NCI-H2029 treated with DMSO at 0.1 percent for 48 hours (cell line): Measurements from ENCODE around the gene DSCAML1.

Experiments used
- DNase-seq: peaks from one replicate; lab custom pipeline; 2025; lab: John Stamatoyannopoulos, UW

DSCAML1 gene

DNA sequence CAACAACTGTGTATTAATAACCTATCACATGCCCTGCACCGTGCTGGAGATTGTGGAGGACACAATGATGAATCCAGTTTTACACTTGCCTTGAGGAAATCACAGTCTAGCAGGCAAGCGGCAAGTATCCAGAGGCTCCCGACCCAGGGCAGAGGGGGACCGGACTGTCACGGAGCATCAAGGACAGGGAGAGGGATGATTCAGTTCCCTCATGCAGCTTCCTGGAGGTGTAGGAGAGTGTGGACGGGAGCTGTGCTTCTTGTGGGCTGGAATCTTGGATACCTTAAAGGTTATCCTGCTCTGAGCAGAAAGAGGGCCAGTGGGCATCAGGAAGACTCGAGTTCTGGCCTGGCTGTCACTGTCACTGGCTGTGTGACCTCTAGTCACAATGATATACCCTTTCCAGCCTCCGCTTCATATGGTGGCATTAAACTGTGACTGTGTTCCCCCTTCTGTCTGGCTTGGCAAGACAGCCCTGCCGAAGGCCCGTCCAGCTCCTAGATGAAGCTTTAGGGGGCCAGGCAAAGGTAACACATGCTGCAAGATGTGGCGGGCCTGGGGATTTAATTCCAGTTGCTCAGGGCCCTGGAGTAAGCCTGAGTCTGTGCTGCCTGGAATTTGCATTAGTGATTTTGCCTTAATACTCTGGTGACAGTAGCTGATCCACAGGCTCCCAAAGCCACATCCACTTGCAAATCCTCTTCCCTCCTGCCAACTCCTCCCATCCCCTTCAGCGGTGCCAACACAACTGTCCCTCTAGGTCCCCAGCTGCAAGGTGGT, 162.8 kb downstream of the DSCAML1 start:
- no peak for DNase-seq

DNA sequence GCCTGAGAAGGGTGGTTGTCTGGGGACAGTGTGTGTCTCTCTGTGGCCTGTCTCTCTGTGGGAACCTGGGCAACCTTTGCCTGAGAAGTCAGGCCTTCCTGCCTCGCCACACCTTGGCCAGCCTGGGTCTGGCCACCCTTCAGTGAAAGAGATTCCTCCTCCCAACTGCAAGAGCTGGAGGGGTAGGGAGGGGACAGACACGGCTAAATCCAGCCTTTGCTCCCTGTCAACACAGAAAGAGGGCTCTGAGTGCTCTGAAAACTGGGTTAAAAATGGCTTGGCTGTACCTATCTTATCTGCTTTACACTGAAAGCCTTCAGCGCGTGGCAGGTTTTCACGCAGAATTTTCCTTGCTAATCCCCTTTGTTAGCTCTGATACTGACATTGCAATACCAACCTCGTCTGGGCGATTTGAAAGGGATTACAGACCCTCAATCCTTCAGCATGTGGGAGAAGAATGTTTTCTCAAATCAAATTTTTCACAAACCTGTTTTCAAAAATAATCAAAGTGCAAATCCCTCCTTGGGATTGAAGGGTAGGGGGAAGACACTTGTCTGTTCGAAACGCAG, 163.7 kb downstream of the DSCAML1 start:
- no peak for DNase-seq

DNA sequence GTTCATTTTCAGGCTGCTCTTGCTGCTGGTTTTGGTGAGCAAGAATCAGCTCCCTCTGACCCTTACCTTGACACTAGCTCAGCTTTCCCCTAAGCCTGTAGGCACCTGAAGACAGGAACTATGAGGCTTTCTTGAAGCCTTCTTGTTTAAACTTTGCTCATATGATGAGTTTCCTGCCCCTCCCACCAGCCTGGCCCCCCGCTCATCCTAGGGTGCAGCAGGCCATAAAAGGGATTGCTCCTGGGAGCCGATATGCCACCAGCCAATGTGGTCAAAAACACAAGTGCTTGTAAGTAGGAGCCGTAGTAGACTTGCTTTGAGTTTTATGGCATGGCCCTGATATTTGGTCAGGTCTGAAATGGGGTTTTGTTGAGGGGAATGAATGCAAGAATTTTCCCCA, 164.7 kb downstream of the DSCAML1 start:
- no peak for DNase-seq

DNA sequence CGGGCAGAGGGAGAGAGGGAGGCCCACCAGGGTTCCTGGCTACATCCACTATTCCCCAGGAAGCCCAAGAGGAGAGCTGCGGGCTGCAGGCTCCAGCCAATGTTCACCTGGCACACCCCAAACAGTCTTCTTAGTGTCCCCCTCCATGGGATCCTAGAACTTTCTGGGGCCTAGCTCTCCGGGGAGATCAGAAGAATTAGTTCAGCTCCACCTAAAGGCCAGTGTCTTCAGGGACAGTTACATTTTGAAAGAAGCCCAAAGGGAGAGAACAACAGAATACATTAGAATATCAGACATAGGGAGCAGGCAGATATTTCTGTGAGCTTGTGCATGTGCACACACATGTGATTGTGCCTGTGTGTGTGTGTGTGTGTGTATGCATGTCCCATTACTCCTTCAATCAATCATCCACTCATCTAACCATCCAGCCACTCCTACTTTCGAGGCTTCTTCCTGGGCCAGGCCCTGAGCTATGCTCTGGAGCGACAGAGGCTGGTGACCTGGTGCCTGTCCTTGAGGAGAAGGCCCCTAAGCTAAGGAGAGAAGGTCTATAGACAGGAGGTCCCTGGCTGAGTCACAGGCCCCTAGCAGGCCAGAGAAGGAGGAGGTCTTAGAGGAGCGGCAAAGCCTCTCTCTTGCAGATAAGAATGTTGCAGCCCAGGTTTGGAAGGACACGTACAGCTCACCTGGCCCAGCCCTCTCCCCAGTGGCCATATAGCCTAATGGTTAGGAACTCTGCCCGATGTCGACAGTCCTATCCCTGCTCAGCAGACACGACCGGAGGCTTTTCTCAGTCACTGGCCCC, 165.5 kb downstream of the DSCAML1 start:
- no peak for DNase-seq

DNA sequence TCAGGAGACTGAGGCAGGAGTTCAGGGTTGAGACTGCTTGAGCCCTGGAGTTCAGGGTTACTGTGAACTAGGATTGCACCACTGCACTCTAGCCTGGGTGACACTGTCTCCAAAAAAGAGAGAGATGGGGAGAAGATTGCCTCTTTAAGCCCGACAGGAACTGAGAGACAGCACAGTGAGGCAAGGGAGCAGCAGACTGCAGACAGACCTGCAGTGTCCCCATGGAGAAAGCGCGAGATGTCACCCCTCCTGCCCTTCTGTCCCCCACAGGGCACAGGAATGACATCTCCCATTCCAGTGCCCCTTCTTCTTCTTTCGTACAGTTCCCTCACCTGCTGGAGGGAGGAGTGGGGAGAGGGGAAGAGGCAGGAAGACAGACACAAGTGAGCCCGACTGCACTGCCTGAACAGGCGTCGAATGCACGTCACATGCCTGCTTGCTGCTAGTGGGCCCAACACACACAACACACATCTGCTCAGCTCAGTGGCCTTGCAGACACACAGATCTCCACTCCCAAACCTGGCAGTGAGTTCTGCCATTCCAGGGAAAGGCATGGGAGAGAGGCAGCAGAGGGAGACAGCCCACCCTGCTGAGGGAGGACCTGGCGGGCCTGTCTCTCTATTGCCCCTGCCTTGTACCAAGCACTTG, 167.0 kb downstream of the DSCAML1 start:
- DNase-seq = no peak

DNA sequence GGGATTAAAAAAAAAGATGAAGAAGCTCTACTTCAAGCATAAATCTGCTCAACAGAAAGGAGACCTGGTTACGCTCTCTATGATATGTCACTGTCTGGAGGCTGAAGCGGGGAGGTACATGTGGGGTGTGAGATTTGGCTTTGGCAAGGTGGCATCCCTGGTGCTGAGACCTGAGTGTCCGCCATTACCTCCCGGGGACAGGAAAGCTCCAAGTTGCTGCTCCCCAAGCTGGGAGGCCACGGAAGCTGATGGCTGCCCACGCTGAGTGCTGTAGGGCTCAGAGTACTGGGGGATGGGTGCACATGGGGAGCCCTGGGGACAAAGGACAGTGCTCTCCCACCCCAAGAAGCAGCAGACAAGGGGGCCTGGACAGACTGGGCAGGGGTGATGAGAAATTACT, 167.9 kb downstream of the DSCAML1 start:
- no peak for DNase-seq

DNA sequence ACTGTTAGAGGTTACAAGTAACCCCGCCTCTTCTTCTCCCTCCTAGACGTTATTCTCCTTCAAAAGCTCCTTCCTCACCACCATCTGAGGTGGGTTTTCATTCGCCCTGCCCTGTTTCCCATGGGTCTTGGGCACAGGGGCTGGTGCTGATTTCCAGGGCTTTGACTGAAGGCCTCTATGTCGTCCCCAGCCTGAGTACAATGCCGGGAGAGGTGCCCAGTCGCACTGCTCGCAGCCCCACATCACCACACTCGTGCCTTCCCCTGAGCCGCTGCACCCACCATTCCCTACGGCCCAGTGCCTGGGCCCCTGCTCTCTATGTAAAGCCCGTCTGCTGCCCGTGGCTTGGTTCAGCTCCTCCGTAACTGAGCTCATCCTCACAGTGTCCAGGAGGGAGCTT, 169.8 kb downstream of the DSCAML1 start:
- no peak for DNase-seq

DNA sequence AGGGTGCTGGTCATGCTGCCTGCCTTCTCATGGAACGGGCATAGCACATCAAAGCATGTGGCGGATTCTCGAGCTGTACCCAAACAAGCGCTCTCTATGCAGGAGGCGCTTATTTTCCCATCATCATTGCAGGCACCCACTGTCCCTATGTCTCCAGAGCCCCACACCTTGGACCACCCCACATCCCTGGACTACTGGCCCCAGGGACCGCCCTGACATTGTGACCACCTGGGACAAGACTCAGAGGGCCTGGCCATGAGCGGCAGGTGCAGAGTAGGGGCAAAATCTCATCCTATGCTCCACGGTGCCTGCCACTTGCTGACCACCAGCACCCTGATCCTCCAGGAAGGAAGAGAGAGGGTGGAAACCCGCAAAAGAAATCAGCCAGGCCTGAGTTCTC, 170.4 kb downstream of the DSCAML1 start:
- DNase-seq = no peak

DNA sequence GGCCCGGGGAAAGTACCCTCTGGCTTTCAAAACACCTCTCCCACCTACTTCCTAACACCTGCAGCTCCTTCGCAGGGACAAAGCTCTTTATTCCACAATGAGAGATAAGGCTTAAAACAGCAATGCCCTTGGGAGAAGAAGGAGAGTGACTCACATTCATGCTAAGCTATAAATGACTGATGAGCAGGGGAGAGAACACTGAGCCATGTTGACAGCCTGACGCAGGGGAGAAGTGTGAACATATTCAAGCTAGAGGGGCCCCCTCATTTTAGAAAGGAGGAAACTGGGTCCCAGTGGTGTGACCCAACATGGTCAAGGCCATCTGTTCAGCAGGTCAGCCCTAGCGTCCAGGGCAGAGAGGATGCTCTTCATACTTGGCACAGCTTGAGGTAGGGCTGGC, 171.8 kb downstream of the DSCAML1 start:
- no peak for DNase-seq

DNA sequence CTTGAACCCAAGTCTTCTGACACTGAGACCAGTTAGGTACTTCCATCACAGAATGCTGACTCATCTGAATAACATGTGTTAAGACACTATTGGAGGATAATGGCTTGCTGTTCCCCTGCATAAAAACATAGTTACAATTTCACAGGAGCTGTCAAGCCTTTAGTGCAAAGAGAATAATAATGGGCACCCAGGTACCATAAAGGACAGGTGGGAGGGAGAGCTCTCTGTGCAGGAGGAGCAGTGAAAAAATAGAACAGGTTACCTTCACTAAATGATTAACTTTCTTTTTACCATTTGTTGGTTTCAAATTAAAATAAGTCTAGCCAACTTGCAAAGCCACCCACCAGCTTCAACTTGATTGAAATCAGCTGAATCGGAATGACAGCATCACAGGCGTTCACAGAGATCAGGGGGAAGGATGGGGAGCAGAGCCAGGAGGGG, 173.2 kb downstream of the DSCAML1 start:
- no peak for DNase-seq

DNA sequence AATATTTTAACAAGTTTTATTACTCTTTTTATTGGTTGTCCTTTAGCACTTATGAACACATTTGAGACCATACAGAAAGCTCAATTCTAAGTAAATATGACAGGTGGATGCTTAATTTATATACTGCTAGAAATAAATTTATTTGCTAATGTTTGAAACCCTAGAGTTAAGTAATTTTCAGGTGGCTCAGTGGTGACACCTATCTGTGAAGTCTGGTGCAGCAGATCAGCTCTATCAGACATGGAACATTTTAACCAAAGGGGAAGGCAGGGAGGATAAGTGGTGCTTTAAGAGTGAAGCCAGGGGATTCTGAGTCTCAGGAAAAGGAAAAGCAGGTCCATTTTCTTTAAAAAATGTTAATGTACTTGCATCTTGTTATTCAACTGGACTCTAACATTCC, 175.8 kb downstream of the DSCAML1 start:
- no peak for DNase-seq

DNA sequence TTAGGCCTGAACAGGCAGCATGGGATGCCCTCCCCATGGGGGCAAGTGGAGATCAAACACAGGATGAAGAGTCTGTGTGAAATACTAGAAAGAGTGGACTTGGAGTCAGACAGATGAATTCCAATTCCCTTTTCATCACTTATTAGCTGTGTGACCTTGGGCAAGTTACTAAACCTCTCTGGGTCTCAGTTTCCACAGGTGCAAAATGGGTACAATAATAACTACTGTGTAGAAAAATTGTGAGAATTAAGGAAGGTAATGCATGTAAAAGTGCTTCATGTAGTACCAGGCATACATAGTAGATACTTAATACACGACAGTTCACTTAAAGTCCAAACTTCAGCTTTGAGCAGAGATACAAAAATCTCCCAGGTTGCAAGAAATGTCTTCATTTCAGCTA, 176.4 kb downstream of the DSCAML1 start:
- no peak for DNase-seq

DNA sequence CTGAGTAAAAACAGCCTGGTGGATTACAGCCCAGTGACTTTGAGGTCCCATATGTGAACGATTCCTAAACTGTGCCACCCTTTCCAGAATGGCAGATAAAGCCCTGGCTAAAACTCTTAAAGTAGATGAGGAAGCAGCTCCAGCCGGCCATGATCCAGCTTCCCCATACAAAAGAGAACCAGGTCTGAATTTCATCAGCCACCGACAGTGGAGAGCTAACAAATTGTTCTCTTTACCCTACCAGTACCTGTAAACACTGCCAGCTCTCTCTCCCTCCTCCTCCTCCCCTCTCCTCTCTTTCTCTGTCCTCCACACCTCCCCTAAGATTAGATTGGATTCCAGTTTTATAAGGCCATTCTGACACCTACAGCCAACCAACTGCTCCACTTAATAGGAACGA, 176.9 kb downstream of the DSCAML1 start:
- DNase-seq = peak; percentile 49

DNA sequence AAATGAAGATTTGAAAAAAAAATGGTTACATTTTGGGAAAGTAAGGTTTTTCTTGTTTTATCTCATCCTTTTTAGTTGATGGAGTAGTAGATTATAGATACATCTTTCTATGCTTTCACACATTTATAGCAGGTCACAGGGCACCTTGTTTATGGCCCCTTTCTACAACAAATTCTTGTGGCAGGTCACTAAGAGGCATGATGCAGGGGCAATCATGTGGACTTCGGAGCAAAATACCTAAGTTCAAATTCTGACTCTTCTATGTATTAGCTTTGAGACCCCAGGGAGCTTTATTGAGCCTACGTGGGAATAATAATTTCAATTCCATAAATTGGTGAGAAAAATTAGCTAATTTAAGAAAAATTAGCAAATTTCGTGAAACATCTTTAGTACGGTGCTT, 177.4 kb downstream of the DSCAML1 start:
- no peak for DNase-seq

DNA sequence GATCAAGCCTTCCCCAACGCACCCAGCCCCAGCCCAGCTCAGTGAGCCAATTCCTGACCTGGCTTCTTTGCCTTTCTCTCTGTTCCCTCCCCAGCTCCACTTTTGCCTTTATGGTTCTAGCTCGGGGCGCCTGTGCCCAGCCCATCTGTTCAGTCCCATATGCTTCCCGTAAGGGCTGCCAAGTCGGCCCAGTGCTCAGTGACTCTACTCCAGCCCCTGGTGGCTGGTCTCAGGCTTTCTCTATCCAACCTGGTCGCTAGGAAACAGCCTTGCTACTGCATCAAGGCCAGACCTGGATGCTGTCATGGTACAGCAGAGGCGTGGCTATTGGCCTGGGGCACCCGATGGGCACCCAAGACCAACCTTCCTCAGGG, 178.0 kb downstream of the DSCAML1 start:
- DNase-seq = no peak

DNA sequence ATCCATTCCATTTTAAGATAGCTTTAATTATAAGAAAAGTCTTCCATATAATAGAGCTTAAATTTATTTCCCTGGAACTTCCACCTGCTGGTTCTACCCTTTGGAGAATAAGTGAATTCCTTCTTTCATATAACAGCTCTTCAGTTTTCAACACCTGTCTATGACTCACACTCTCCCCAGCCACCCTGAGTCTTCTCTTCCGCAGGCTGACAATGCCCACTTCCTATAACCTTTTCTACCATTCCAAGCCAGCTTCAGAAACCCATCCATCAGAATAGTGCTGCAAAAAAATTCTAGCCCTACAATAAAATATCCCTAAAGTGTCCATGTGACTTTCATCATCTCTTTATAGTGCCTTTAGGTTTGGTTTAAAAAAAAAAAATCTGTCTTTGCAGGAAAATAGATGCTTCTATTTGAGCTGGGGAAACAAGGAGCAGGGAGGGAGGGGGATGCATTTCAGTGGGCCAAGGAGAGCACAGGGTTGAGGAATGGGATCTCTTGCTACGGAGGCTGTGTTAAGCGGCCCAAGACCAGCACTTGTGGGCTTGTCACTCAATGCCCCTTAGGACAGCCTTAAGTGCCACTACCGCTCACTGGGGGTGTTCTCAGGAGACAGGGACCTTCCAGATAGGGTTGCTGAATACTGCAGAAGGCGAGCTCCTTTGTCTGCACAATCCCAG, 178.6 kb downstream of the DSCAML1 start:
- no peak for DNase-seq

DNA sequence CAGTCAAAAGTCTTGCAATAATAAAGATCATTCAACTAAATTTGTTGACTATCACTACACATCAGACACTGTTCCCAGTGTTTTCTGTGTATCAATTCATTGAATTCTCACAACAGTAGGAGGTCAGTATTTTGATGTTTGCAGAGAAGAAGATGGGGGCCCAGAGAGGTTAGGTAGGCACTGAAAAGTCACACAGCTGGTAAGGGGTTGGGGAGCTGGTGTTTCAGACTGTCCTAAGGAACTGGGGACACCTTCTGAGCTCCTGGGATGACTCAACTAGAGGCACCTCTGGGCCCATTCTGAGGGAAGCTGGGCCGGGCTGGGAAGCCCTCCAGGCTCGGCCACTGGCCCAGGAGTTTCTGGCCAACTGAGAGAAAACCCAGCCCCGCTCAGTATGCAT, 180.0 kb downstream of the DSCAML1 start:
- no peak for DNase-seq

DNA sequence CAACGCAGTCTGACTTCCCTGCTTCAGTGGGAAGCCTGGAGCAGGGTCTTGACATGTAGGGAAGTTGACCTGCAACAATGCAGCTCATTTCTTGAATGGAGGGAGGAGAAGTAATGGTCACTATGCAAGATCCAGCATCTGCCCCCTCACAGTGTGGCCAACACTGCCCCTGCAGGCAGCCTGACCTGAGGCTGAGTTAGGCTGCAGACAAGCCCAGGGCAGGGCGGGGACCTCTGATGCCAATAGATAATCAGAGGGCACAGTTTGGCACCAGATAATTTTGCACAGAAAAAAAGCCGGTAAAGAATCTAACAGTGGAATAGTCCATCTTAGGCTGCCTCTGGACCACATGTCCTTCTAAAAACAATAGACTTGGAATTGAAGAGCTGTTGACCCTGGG, 182.3 kb downstream of the DSCAML1 start:
- DNase-seq = no peak

DNA sequence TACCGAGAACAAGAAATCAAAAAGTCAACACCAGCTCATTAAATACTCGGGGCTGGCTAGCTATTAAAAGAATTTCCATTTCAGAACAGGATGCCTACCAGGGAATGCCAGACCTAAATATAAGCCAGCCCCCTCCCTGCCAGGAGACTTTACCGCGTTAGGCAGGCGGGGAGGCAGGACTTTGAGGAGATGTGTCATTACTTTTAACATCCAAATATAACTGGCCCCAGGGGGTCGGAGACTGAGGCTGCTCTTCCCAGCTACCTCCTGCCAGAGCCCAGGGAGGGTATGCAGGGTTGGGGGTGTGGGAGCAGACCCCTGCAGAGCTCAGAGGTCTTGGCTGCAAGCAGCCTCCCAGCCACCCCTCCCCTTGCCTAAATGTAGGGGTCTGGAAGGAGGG, 183.5 kb downstream of the DSCAML1 start:
- DNase-seq = no peak

DNA sequence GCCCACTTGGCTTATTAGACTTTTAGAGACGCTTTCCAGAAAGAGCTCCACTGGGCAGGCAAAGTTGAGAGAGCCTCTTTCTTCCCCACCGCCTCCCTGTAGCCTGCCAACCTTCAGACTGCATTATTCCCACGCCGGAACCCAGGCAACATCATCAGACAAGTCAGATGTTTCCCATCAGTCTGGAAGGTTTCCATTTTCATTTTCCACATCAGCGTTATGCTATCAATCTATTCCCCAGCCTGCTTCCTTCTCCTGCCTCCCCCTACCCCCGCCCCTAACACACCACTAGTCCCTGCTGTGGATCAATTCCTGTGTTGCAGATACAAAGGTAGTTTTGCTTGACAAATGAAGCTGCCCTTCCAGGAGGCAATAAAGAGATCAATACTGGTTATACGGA, 184.8 kb downstream of the DSCAML1 start:
- no peak for DNase-seq

DNA sequence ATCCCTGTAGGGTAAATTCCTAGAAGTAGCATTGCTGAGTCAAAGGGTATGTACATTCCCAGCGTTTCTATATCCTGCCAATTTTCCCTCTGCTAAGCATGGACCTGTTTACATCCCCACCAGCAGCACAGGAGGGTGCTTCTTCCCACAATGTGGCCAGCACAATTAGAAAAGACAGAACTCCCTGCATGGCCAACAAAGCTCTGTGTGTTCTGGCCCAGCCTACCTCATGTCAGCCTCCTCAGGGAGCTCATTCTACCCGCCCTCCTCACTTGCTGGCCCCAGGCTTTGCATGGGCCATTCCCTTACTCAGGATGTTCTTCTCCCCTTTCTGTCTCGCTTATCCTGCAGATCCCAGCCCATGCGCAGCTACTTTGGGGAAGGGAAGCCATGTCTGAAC, 186.1 kb downstream of the DSCAML1 start:
- no peak for DNase-seq

DNA sequence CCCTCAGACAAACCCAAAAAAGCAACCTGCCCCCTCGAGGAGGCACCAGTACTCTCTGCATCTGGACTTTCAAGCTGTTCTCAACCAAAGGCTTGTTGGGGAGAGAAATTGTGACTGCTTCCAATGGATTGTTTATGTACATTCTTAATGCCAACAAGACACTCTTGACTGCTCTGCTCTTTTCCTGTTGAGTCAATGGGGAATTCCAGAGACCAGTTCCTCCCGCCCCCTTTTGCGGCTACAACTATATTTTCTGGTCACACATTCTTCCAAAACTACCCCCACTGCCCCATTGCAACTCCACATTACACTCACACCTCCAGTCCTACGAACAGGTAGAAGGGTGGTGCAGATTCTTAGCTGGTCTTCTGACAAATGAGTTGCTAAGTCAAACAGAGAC, 187.0 kb downstream of the DSCAML1 start:
- DNase-seq = no peak
